ENCODE measurements around the gene TPCN1. TPM values are rescaled to one million over a fixed set of nuclear protein-coding genes. Genes with fewer than 3 reads are reported as not detected.

TPCN1 gene
- total and polyA plus RNA-seq, 2 experiments from 2014 or later, result 14.4 to 16.2 TPM

GRCh38 chr12:113180333-113180732, 40.9 kb upstream of the TPCN1 start:
- Histone ChIP-seq H3K36me3 (ENCODE audit: insufficient read depth) (peaks cover 20% of the 10 kb centered on the region), H2AFZ (no peak overlapping the region), H3K79me2 (replicated peaks; ENCODE audit: insufficient read depth) (peaks cover 35% of the 10 kb centered on the region), H3K4me3 (no peak overlapping the region), H3K27me3 (ENCODE audit: insufficient read depth) (no peaks in the 10 kb centered on the region), H3K27ac (ENCODE audit: low read depth) (no peak overlapping the region), H4K20me1 (replicated peaks; ENCODE audit: insufficient read depth) (peaks cover 20% of the 10 kb centered on the region), H3F3A (replicated peaks; ENCODE audit: low read depth) (peaks cover under 1% of the 10 kb centered on the region; the same call in 1 of the 2 replicates), H3K4me2 (no peak overlapping the region), H3K9me2 (ENCODE audit: insufficient read depth) (no peaks in the 10 kb centered on the region), H3K4me1 (ENCODE audit: insufficient read depth) (no peaks in the 10 kb centered on the region)
- ATAC-seq (no peak), DNase-seq (ENCODE audit: low spot score) (no peak)
- H3K36me3 Mint-ChIP-seq (ENCODE audit: low read depth), result peaks cover 58% of the 10 kb centered on the region
- H3K4me1 Mint-ChIP-seq, result no peaks in the 10 kb centered on the region
- H3K9me3 Mint-ChIP-seq, result no peaks in the 10 kb centered on the region
- TF ChIP-seq EZH2 (IDR thresholded peaks at IDR 0.05; ENCODE audit: low read depth, unreplicated experiment) (no peak), STAT1 (IDR thresholded peaks at IDR 0.05; ENCODE audit: unreplicated experiment) (no peak)
- no peak overlapping the region for H3K4me3 Mint-ChIP-seq
- H3K27me3 Mint-ChIP-seq (ENCODE audit: insufficient read depth, low read depth, poor library complexity), result peaks cover 9% of the 10 kb centered on the region
- no peak overlapping the region for H3K27ac Mint-ChIP-seq

GRCh38 chr12:113181975-113182374, 39.3 kb upstream of the TPCN1 start:
- Mint-ChIP-seq H3K4me1 (peaks cover 10% of the 10 kb centered on the region), H3K36me3 (ENCODE audit: low read depth) (peaks cover 57% of the 10 kb centered on the region), H3K4me3 (no peak overlapping the region), H3K9me3 (no peaks in the 10 kb centered on the region), H3K27ac (no peak overlapping the region), H3K27me3 (ENCODE audit: insufficient read depth, low read depth, poor library complexity) (peaks cover 6% of the 10 kb centered on the region)
- H3K4me3 ChIP-seq, result no peak overlapping the region
- no peak for TF ChIP-seq CTCF (conservative IDR thresholded peaks at IDR 0.05; ENCODE audit: low read depth in 2 of 2)
- no peak for TF ChIP-seq ZNF331 (CRISPR knock-in tag; IDR thresholded peaks at IDR 0.05; ENCODE audit: low read depth)
- TF ChIP-seq ETS1 (IDR thresholded peaks at IDR 0.05), result no peak
- no peak for TF ChIP-seq CREB1 (CRISPR knock-in tag; IDR thresholded peaks at IDR 0.05; ENCODE audit: low read depth)
- no peak for TF ChIP-seq STAT1 (IDR thresholded peaks at IDR 0.05; ENCODE audit: unreplicated experiment)
- no peak for TF ChIP-seq ZNF114 (CRISPR knock-in tag; IDR thresholded peaks at IDR 0.05)
- TF ChIP-seq NANOG (IDR thresholded peaks at IDR 0.05; ENCODE audit: borderline replicate concordance), result no peak
- no peak for TF ChIP-seq POLR2AphosphoS5 (IDR thresholded peaks at IDR 0.05; ENCODE audit: low read depth)
- no peak for TF ChIP-seq EZH2 (IDR thresholded peaks at IDR 0.05; ENCODE audit: low read depth, unreplicated experiment)
- no peaks in the 10 kb centered on the region for H3K27me3 ChIP-seq (ENCODE audit: insufficient read depth)
- no peak overlapping the region for H3K27ac ChIP-seq (ENCODE audit: low read depth)
- no peak for DNase-seq (ENCODE audit: low spot score)
- no peak overlapping the region for H3K4me2 ChIP-seq
- no peak overlapping the region for H2AFZ ChIP-seq
- no peaks in the 10 kb centered on the region for H3K9me2 ChIP-seq (ENCODE audit: insufficient read depth)
- H3K79me2 ChIP-seq (replicated peaks; ENCODE audit: insufficient read depth), result peaks cover 40% of the 10 kb centered on the region
- peaks cover 30% of the 10 kb centered on the region for H4K20me1 ChIP-seq (replicated peaks; ENCODE audit: insufficient read depth)
- ATAC-seq, result no peak
- peaks cover 3% of the 10 kb centered on the region; the same call in 1 of the 2 replicates for H3F3A ChIP-seq (replicated peaks; ENCODE audit: low read depth)
- peaks cover 4% of the 10 kb centered on the region; the same call in 1 of the 2 replicates for H3K4me1 ChIP-seq (ENCODE audit: insufficient read depth)
- peaks cover 14% of the 10 kb centered on the region; the same call in 1 of the 2 replicates for H3K36me3 ChIP-seq (ENCODE audit: insufficient read depth)
